ENCODE data around the gene NTN5.

DNA sequence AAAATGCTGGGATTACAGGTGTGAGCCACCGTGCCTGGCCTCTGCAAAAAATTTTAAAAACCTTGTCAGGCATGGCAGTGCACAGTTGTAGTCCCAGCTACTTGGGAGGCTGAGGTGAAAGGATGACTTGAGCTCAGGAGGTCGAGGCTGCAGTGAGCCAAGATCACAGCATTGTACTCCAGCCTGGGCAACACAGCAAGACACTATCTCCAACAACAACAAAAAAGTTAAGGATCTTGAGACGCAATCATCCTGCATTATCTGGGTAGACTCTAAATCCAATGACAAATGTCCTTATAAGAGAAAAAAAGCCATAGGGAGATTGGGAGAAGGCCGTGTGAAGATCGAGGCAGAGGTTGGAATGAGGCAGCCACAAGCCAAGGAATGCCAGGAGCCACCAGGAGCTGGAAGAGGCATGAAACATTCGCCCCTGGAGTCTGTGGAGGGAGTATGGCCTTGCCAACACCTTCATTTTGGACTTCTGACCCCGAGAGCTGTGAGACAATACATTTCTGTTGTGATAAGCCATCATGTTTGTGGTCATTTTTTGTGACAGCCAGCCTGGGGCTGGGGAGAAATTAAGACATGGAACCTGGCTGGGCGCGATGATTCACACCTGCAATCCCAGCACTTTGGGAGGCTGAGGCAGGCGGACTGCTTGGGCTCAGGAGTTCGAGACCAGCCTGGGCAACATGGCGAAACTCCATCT lies 21.7 kb downstream of the NTN5 start:
- TF ChIP-seq, protein P1, sequence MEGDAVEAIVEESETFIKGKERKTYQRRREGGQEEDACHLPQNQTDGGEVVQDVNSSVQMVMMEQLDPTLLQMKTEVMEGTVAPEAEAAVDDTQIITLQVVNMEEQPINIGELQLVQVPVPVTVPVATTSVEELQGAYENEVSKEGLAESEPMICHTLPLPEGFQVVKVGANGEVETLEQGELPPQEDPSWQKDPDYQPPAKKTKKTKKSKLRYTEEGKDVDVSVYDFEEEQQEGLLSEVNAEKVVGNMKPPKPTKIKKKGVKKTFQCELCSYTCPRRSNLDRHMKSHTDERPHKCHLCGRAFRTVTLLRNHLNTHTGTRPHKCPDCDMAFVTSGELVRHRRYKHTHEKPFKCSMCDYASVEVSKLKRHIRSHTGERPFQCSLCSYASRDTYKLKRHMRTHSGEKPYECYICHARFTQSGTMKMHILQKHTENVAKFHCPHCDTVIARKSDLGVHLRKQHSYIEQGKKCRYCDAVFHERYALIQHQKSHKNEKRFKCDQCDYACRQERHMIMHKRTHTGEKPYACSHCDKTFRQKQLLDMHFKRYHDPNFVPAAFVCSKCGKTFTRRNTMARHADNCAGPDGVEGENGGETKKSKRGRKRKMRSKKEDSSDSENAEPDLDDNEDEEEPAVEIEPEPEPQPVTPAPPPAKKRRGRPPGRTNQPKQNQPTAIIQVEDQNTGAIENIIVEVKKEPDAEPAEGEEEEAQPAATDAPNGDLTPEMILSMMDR (conservative IDR thresholded peaks at IDR 0.05; ENCODE audit: low read depth, low read length) = no peak
- TF ChIP-seq CEBPB (IDR thresholded peaks at IDR 0.05; ENCODE audit: low read depth, low read length) (no peak), MXI1 (IDR thresholded peaks at IDR 0.05; ENCODE audit: borderline replicate concordance, low read depth, low read length) (no peak), RAD21 (IDR thresholded peaks at IDR 0.05; ENCODE audit: low read length) (no peak), MAZ (IDR thresholded peaks at IDR 0.05; ENCODE audit: borderline replicate concordance, low read depth, low read length) (no peak), POLR2A (IDR thresholded peaks at IDR 0.05; ENCODE audit: low read depth, low read length) (no peak)
- TF ChIP-seq, protein P2, sequence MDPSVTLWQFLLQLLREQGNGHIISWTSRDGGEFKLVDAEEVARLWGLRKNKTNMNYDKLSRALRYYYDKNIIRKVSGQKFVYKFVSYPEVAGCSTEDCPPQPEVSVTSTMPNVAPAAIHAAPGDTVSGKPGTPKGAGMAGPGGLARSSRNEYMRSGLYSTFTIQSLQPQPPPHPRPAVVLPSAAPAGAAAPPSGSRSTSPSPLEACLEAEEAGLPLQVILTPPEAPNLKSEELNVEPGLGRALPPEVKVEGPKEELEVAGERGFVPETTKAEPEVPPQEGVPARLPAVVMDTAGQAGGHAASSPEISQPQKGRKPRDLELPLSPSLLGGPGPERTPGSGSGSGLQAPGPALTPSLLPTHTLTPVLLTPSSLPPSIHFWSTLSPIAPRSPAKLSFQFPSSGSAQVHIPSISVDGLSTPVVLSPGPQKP (IDR thresholded peaks at IDR 0.05; ENCODE audit: borderline replicate concordance, low read depth, low read length) = no peak

Measured in IMR-90 (cell line).